HG03280 (cell line): Measurements from ENCODE around the gene ZNF397.
"Not testable (repeated sequence)": the region's sequence is repeated elsewhere in the genome, so short reads cannot be mapped to it uniquely, and the experiment has no call there.

Experiments used
- ATAC-seq: cut with Tn5 transposase; IDR thresholded peaks from one replicate; pipeline ENCODE4 v1.9.1; 2021; ENCODE audit warnings: mild to moderate bottlenecking, moderate library complexity; ENCODE audit not compliant: unreplicated experiment

ZNF397 gene

GRCh38 chr18:35240664-35241447, at the start of gene ZNF397:
Gene ZNF397 (plus strand): TSS chr18:35241034. CDS start chr18:35242471, 1,437 bp downstream.
- ATAC-seq: peak; percentile 99

- no peak for ATAC-seq
Measured at GRCh38 chr18:35191698-35192025, 49.2 kb upstream of the ZNF397 start.

DNA sequence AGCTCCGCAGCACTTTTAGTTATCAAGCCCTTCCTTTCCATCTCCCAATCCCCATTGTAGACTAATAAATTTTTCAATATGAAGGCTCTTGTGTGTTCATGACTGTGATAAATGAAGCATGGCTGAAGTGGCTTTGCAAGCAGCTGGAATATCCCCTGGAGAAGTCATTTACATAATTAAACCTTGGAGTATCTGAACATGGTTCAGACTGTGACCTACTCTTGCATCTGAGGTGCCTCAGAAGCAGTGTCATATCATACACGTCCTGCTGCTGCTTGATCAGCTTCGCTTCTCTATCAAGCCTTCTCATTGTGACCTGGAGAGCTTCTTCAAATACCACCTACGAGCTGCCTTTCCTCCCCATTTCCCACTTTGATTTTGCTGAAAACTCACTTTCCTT, 48.4 kb upstream of the ZNF397 start:
- ATAC-seq: no peak

- ATAC-seq: no peak
Measured at GRCh38 chr18:35193316-35193715, 47.5 kb upstream of the ZNF397 start.

- ATAC-seq: no peak
Measured at GRCh38 chr18:35197296-35197695, 43.5 kb upstream of the ZNF397 start.

DNA sequence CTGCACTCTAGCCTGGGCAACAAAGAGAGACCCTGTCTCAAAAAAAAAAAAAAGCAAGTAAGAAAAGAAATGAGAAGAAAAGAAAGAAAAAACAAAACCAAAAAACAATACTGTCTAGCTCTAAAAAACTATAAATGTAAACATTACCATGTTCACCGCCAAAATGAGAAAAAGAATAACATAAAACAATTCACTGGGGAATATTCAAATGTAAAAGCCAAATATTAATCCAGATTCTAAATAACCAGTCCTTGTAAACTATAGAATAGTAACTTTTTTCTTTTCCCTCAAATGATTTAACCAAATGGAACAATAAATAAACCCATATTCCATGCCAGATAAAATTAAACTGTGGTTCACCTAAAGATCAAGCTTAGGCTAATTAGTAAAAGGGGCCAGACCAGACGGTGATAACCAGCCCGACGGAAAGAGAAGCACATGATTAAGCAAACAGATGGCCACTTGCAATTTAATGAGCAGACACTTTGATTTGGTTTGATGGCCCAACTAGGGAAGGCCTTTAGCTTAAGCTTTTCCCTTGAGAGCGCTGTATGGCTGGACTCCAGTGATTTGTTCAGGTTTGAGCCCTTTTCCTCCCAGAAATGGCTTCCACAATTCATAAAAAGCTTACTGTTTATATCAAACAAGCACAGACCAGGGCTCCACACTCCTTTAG, 39.4 kb upstream of the ZNF397 start:
- ATAC-seq: no peak

- ATAC-seq: no peak
Measured at GRCh38 chr18:35203067-35203466, 37.8 kb upstream of the ZNF397 start.

- no peak for ATAC-seq
Measured at GRCh38 chr18:35205199-35205712, 35.6 kb upstream of the ZNF397 start.

DNA sequence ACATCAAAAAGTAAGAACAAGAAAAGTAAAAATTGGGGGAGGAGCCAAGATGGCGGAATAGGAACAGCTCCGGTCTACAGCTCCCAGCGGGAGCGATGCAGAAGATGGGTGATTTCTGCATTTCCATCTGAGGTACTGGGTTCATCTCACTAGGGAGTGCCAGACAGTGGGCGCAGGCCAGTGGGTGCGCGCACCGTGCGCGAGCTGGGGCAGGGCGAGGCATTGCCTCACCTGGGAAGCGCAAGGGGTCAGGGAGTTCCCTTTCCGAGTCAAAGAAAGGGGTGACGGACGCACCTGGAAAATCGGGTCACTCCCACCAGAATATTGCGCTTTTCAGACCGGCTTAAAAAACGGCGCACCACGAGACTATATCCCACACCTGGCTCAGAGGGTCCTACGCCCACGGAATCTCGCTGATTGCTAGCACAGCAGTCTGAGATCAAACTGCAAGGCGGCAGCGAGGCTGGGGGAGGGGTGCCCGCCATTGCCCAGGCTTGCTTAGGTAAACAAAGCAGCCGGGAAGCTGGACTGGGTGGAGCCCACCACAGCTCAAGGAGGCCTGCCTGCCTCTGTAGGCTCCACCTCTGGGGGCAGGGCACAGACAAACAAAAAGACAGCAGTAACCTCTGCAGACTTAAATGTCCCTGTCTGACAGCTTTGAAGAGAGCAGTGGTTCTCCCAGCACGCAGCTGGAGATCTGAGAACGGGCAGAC, 34.9 kb upstream of the ZNF397 start:
- not testable (repeated sequence) for ATAC-seq

GRCh38 chr18:35215026-35215425, 25.8 kb upstream of the ZNF397 start:
- no peak for ATAC-seq

GRCh38 chr18:35216611-35217010, 24.2 kb upstream of the ZNF397 start:
- not testable (repeated sequence) for ATAC-seq

DNA sequence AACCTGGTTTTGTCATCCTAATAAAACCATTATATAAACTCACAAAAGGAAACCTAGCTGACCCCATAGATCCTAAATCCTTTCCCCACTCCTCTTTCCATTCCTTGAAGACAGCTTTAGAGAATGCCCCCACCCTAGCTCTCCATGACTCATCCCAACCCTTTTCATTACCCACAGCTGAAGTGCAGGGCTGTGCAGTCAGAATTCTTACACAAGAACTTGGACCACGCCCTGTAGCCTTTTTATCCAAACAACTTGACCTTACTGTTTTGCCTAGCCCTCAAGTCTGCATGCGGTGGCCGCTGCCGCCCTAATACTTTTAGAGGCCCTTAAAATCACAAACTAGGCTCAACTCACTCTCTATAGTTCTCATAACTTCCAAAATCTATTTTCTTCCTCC, 21.5 kb upstream of the ZNF397 start:
- not testable (repeated sequence) for ATAC-seq

- ATAC-seq: no peak
Measured at GRCh38 chr18:35220424-35220823, 20.4 kb upstream of the ZNF397 start.

DNA sequence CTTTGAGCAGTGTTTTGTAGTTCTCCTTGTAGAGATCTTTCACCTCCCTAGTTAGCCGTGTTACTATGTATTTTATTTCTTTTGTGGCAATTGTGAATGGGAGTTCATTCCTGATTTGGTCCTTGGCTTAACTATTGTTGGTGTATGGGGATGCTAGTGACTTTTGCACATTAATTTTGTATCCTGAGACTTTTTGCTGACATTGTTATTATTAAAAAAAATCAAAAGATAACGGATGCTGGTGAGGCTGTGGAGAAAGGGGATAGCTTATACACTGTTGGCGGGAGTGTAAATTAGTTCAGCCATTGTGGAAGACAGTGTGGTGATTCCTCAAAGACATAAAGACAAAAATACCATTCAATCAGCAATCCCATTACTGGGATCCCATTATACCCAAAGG, 17.0 kb upstream of the ZNF397 start:
- ATAC-seq: no peak

DNA sequence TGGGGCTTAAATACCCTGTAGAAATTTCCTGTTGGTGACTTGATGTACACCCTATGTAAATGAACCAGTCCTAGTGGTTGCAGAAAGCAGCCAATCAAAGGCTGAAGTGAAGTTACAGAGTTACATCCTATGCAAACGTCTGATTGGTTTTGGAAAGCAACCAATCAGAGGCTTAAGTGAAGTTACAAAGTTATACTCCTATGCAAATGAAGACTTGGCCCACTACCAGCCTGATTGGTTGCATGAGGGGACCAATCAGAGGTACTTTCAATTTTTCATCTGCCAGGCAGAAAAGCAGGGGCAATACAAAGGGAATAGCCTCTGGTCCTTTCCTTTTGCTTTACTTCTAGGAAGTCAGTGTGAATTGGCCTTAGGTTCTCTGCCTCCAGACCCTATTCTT, 13.6 kb upstream of the ZNF397 start:
- ATAC-seq: no peak

DNA sequence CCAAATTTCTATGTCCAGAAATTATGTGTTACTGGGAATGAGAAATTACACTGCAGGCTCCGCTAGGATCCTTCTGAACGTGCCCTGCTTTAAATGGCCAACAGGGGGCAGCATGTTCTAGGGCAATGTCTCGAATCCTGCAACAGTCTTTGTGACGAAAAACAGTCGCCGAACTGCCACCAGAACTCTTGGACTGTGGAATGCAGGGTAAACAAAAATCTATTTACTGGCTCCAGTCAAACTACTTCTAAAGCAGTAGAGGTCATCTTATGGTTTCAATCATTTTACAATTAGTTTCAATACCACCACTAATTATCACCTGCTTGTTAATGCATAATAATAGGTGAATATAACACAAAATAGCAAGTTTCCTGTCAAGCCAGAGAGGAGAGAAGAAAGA, 9.8 kb upstream of the ZNF397 start:
- ATAC-seq: peak; percentile 91

GRCh38 chr18:35236571-35237363, 4.1 kb upstream of the ZNF397 start:
- ATAC-seq: no peak

GRCh38 chr18:35239314-35239713, 1.5 kb upstream of the ZNF397 start:
- no peak for ATAC-seq

- peak; percentile 9 for ATAC-seq
Measured at GRCh38 chr18:35241448-35241804, 592 bp downstream of the ZNF397 start.

GRCh38 chr18:35242426-35242825, 1.6 kb downstream of the ZNF397 start:
- ATAC-seq: no peak

DNA sequence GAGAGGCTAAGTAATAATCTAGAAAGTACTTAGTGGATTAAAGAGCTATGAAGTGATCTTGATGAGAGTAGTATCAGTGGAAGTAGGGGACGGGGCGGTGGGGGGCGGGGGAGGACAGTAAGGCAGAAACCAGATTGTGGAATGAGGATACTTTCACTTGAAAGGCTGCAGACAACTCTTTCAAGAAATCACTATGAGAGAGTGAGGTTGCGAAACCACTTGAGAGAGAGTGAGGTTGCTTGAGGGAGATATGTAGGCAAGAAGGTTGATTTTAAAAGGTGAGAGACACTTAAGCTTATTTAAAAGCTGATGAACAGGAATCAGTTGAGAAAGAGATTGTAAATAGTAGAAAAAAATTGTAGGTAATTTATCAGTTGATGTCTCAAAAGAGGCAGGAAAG, 3.8 kb downstream of the ZNF397 start:
- no peak for ATAC-seq
